ENCODE data around the gene PHKG2.
"Not testable (repeated sequence)": the region's sequence is repeated elsewhere in the genome, so short reads cannot be mapped to it uniquely, and the experiment has no call there.

The PHKG2 gene

GRCh38 chr16:30747799-30748633, at the start of gene PHKG2:
TSS of gene PHKG2 (plus strand) at chr16:30748425. CDS start at chr16:30748821, 396 bp downstream.
- DNase-seq (ENCODE audit: low spot score) = peak; percentile 99

- DNase-seq (ENCODE audit: low spot score) = peak; percentile 95
Observed at GRCh38 chr16:30698816-30699614, 49.2 kb upstream of the PHKG2 start, which contains the start of gene SRCAP. TSS of gene SRCAP (plus strand) at chr16:30699171. CDS start at chr16:30700825, 1,654 bp downstream.

- no peak for DNase-seq (ENCODE audit: low spot score)
Observed at GRCh38 chr16:30699615-30700099, 48.6 kb upstream of the PHKG2 start.

- DNase-seq (ENCODE audit: low spot score) = no peak
Observed at GRCh38 chr16:30700491-30700890, 47.7 kb upstream of the PHKG2 start.

- DNase-seq (ENCODE audit: low spot score) = no peak
Observed at GRCh38 chr16:30700971-30701370, 47.3 kb upstream of the PHKG2 start.

GRCh38 chr16:30703071-30703470, 45.2 kb upstream of the PHKG2 start:
- DNase-seq (ENCODE audit: low spot score) = not testable (repeated sequence)

- DNase-seq (ENCODE audit: low spot score) = no peak
Observed at GRCh38 chr16:30703971-30704370, 44.3 kb upstream of the PHKG2 start.

- no peak for DNase-seq (ENCODE audit: low spot score)
Observed at GRCh38 chr16:30706046-30706445, 42.2 kb upstream of the PHKG2 start.

GRCh38 chr16:30710971-30711370, 37.3 kb upstream of the PHKG2 start:
- DNase-seq (ENCODE audit: low spot score) = no peak

- no peak for DNase-seq (ENCODE audit: low spot score)
Observed at GRCh38 chr16:30711712-30712111, 36.5 kb upstream of the PHKG2 start.

GRCh38 chr16:30715750-30716445, 32.3 kb upstream of the PHKG2 start:
- DNase-seq (ENCODE audit: low spot score) = no peak

GRCh38 chr16:30720086-30720485, 28.1 kb upstream of the PHKG2 start:
- DNase-seq (ENCODE audit: low spot score) = no peak

GRCh38 chr16:30720694-30721093, 27.5 kb upstream of the PHKG2 start:
- DNase-seq (ENCODE audit: low spot score) = no peak

GRCh38 chr16:30721167-30721566, 27.1 kb upstream of the PHKG2 start:
- no peak for DNase-seq (ENCODE audit: low spot score)

GRCh38 chr16:30721606-30722005, 26.6 kb upstream of the PHKG2 start:
- no peak for DNase-seq (ENCODE audit: low spot score)

- no peak for DNase-seq (ENCODE audit: low spot score)
Observed at GRCh38 chr16:30722443-30722842, 25.8 kb upstream of the PHKG2 start.

- no peak for DNase-seq (ENCODE audit: low spot score)
Observed at GRCh38 chr16:30722916-30723315, 25.3 kb upstream of the PHKG2 start.

- no peak for DNase-seq (ENCODE audit: low spot score)
Observed at GRCh38 chr16:30723725-30724355, 24.4 kb upstream of the PHKG2 start.

GRCh38 chr16:30724641-30725417, 23.4 kb upstream of the PHKG2 start:
- no peak for DNase-seq (ENCODE audit: low spot score)

GRCh38 chr16:30725418-30725792, 22.8 kb upstream of the PHKG2 start:
- no peak for DNase-seq (ENCODE audit: low spot score)

- DNase-seq (ENCODE audit: low spot score) = no peak
Observed at GRCh38 chr16:30728321-30728720, 19.9 kb upstream of the PHKG2 start.
